ENCODE measurements around the gene ADCY10.
"Not testable (repeated sequence)": the region's sequence is repeated elsewhere in the genome, so short reads cannot be mapped to it uniquely, and the experiment has no call there.

Gene ADCY10

GRCh38 chr1:167808104-167808503, 105.8 kb downstream of the ADCY10 start:
- DNase-seq (ENCODE audit: low spot score), result no peak
- TF ChIP-seq, protein P1, sequence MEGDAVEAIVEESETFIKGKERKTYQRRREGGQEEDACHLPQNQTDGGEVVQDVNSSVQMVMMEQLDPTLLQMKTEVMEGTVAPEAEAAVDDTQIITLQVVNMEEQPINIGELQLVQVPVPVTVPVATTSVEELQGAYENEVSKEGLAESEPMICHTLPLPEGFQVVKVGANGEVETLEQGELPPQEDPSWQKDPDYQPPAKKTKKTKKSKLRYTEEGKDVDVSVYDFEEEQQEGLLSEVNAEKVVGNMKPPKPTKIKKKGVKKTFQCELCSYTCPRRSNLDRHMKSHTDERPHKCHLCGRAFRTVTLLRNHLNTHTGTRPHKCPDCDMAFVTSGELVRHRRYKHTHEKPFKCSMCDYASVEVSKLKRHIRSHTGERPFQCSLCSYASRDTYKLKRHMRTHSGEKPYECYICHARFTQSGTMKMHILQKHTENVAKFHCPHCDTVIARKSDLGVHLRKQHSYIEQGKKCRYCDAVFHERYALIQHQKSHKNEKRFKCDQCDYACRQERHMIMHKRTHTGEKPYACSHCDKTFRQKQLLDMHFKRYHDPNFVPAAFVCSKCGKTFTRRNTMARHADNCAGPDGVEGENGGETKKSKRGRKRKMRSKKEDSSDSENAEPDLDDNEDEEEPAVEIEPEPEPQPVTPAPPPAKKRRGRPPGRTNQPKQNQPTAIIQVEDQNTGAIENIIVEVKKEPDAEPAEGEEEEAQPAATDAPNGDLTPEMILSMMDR (IDR thresholded peaks at IDR 0.05; ENCODE audit: extremely low read depth, missing control alignments), result no peak

DNA sequence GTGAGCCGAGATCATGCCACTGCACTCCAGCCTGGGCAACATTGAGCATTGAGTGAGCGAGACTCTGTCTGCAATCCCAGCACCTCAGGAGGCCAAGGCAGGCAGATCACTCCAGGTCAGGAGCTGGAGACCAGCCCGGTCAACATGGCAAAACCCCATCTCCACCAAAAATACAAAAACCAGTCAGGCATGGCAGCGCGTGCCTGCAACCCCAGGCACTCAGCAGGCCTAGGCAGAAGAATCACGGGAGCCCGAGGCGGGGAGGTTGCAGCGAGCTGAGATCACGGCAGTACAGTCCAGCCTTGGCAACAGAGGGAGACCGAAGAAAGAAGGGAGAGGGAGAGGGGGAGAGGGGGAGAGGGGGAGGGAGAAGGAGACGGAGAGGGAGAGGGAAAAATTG, 107.3 kb downstream of the ADCY10 start:
- DNase-seq (ENCODE audit: low spot score), result not testable (repeated sequence)

DNA sequence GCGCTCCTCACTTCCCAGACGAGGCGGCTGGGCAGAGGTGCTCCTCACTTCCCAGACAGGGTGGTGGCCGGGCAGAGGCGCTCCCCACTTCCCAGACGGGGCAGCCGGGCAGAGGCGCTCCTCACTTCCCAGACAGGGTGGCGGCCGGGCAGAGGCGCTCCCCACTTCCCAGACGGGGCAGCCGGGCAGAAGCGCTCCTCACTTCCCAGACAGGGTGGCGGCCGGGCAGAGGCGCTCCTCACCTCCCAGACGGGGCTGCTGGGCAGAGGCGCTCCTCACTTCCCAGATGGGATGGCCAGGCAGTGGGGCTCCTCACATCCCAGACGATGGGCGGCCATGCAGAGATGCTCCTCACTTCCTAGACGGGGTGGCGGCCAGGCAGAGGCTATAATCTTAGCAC, 107.7 kb downstream of the ADCY10 start:
- not testable (repeated sequence) for DNase-seq (ENCODE audit: low spot score)

DNA sequence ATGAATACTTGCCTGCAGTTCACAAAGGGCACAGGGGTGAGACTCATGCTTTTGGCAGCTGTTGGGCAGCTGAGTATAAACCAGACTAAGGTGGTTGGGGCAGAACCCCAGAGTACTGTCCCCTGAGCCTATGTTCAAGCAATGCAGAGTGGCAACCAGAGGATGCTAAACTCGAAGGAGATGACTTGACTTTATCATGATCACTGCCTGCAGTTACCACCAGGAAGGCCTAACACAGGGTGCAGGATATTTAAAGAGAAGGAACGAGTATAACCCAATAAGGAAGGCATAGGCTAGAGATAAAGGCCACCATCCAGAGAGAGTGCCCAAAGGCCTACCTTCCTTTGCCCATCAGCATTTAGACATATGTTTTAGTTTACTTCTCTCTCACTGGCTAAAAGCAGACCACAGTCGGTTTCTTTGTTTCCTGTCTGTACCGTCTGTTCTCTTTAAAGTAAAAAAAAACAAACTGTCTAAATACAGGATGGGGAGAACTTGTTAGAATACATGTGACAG, 108.8 kb downstream of the ADCY10 start:
- peak; percentile 57 for DNase-seq (ENCODE audit: low spot score)
- TF ChIP-seq, protein P1 (IDR thresholded peaks at IDR 0.05; ENCODE audit: extremely low read depth, missing control alignments), result no peak

GRCh38 chr1:167803358-167804207, 110.4 kb downstream of the ADCY10 start:
- peak; percentile 92 for DNase-seq (ENCODE audit: low spot score)
- TF ChIP-seq, protein P1 (IDR thresholded peaks at IDR 0.05; ENCODE audit: extremely low read depth, missing control alignments), result peak; percentile 74

GRCh38 chr1:167802235-167802634, 111.7 kb downstream of the ADCY10 start:
- DNase-seq (ENCODE audit: low spot score), result no peak
- TF ChIP-seq, protein P1 (IDR thresholded peaks at IDR 0.05; ENCODE audit: extremely low read depth, missing control alignments), result no peak

DNA sequence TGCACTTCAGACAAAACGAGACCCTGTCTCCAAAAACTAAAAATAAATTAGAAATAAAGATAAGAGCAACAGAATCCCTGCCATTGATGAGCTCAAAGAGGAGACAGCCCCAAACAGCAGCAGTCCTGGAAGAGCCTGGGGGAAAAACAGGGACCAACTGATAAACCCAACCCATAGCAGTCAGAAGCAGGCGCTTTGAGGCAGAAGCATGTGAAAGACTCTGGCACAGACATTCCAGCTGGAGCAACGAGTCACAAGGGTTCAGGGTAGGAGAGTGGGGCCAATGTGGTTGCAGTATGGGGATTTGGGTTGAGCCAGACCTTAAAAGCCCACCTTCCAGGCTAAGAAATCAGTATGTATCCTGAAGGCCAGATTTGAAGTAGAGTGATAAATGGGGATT, 113.7 kb downstream of the ADCY10 start:
- DNase-seq (ENCODE audit: low spot score), result no peak
- TF ChIP-seq, protein P1 (IDR thresholded peaks at IDR 0.05; ENCODE audit: extremely low read depth, missing control alignments), result no peak

DNA sequence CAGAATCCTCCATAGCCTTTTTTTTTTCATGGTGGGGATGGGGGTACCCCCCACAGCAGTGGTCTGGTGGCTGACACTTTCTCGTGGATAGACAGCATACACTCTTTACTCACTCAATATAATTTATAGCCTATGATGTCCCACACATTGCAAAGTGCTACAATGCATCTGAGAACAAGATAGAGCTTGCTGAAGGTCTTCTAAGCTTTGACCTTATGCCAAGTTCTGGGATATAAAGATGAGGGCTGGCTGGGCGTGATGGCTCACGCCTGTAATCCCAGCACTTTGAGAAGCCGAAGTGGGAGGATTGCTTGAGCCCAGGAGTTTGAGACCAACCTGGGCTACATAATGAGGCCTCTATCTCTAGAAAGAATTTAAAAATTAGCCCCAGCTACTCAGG, 114.2 kb downstream of the ADCY10 start:
- DNase-seq (ENCODE audit: low spot score), result no peak
- TF ChIP-seq, protein P1 (IDR thresholded peaks at IDR 0.05; ENCODE audit: extremely low read depth, missing control alignments), result no peak
